CD14-positive monocyte (primary cell): ENCODE data around the gene SNRPD2. TPM values are rescaled to one million over a fixed set of nuclear protein-coding genes. Genes with fewer than 3 reads are reported as not detected.

Experiments
- DNase-seq, 3 donors: peaks; one replicate each; pipeline ENCODE4 v3.0.0-alpha.2; 2011 to 2022
- H2AFZ ChIP-seq: 2 replicates; pipeline ENCODE4 v1.6.0; 2012; ENCODE audit warnings: mild to moderate bottlenecking, low read depth, low read length, inconsistent platforms; ENCODE audit not compliant: insufficient read depth, poor library complexity, severe bottlenecking
- H3K27ac ChIP-seq, 2 donors: 1 replicate in 1 of 2; 2 replicates in 1 of 2; pipeline ENCODE4 v1.5.1; 2012 to 2013; ENCODE audit warnings: low read length in 2 of 2, control low read depth in 1 of 2, inconsistent platforms in 1 of 2, low read depth in 1 of 2, mild to moderate bottlenecking in 1 of 2
- H3K27me3 ChIP-seq, 2 donors: one replicate each; pipeline versions ENCODE4 v1.6.0 to v1.6.1; 2011 to 2013; ENCODE audit warnings: low read length in 2 of 2; ENCODE audit not compliant: control insufficient read depth in 2 of 2, insufficient read depth in 2 of 2
- H3K36me3 ChIP-seq, 2 donors: replicated peaks in 1 of 2; 1 replicate in 1 of 2; 2 replicates in 1 of 2; pipeline versions ENCODE4 v1.5.1 to v1.6.1; 2012 to 2013; ENCODE audit warnings: low read length in 2 of 2, control low read depth in 1 of 2, inconsistent platforms in 1 of 2, mild to moderate bottlenecking in 1 of 2; ENCODE audit not compliant: insufficient read depth in 2 of 2, control insufficient read depth in 1 of 2
- H3K4me1 ChIP-seq, 2 donors: 1 replicate in 1 of 2; 2 replicates in 1 of 2; pipeline versions ENCODE4 v1.5.1 to v1.6.1; 2012 to 2013; ENCODE audit warnings: low read length in 2 of 2, control low read depth in 1 of 2, inconsistent platforms in 1 of 2, mild to moderate bottlenecking in 1 of 2, moderate library complexity in 1 of 2; ENCODE audit not compliant: insufficient read depth in 2 of 2, control insufficient read depth in 1 of 2
- H3K4me2 ChIP-seq: replicated peaks from 2 replicates; pipeline ENCODE3; 2012; ENCODE audit warnings: low read length, moderate library complexity, mild to moderate bottlenecking; ENCODE audit not compliant: poor library complexity, severe bottlenecking; ENCODE audit errors: extremely low read depth
- H3K4me3 ChIP-seq, 3 experiments: fragments of 200-600 bp in 1 of 3; sonication (generic) in 1 of 3; replicated peaks in 1 of 3; 1 replicate in 2 of 3; 2 replicates in 1 of 3; pipeline ENCODE4 v1.5.1; 2011 to 2013; ENCODE audit warnings: low read length in 3 of 3, mild to moderate bottlenecking in 3 of 3, control low read depth in 2 of 3, low read depth in 2 of 3, inconsistent platforms in 1 of 3, moderate library complexity in 1 of 3
- H3K79me2 ChIP-seq: 2 replicates; pipeline ENCODE4 v1.6.0; 2012; ENCODE audit warnings: mild to moderate bottlenecking, control low read depth, inconsistent platforms, low read length, moderate library complexity; ENCODE audit not compliant: insufficient read depth
- H3K9ac ChIP-seq: 2 replicates; pipeline ENCODE4 v1.6.0; 2017; ENCODE audit warnings: low read length, mild to moderate bottlenecking; ENCODE audit not compliant: insufficient read depth, poor library complexity, severe bottlenecking
- H3K9me3 ChIP-seq, 2 donors: replicated peaks in 1 of 2; 1 replicate in 1 of 2; 2 replicates in 1 of 2; pipeline versions ENCODE4 v1.5.1 to v1.6.1; 2012 to 2013; ENCODE audit warnings: low read length in 2 of 2, control low read depth in 1 of 2; ENCODE audit not compliant: control insufficient read depth in 1 of 2, insufficient read depth in 1 of 2
- H4K20me1 ChIP-seq: 2 replicates; pipeline ENCODE4 v1.6.0; 2012; ENCODE audit warnings: mild to moderate bottlenecking, low read length, control low read depth, moderate library complexity; ENCODE audit not compliant: insufficient read depth
- H3K27ac Mint-ChIP-seq, 7 donors: one replicate each; pipeline ENCODE4 v1.8.0; 2020; ENCODE audit warnings: mild to moderate bottlenecking in 7 of 7, mixed read lengths in 7 of 7, moderate library complexity in 6 of 7, inconsistent platforms in 2 of 7
- H3K27me3 Mint-ChIP-seq, 3 donors: one replicate each; pipeline ENCODE4 v1.8.0; 2021 to 2022; ENCODE audit warnings: low read depth in 3 of 3, mild to moderate bottlenecking in 3 of 3, mixed read lengths in 3 of 3, moderate library complexity in 3 of 3, inconsistent platforms in 1 of 3
- H3K36me3 Mint-ChIP-seq, 2 donors: one replicate each; pipeline ENCODE4 v1.8.0; 2020; ENCODE audit warnings: mixed read lengths in 2 of 2, inconsistent platforms in 1 of 2, mild to moderate bottlenecking in 1 of 2
- H3K4me1 Mint-ChIP-seq: one replicate; pipeline ENCODE4 v1.8.0; 2020; ENCODE audit warnings: mild to moderate bottlenecking, mixed read lengths
- H3K4me3 Mint-ChIP-seq, 2 donors: one replicate each; pipeline ENCODE4 v1.8.0; 2020; ENCODE audit warnings: mild to moderate bottlenecking in 2 of 2, mixed read lengths in 2 of 2, moderate library complexity in 1 of 2
- H3K9me3 Mint-ChIP-seq, 7 donors: one replicate each; pipeline ENCODE4 v1.8.0; 2020 to 2022; ENCODE audit warnings: mixed read lengths in 7 of 7, mild to moderate bottlenecking in 6 of 7, moderate library complexity in 6 of 7, inconsistent platforms in 2 of 7
- CTCF ChIP-seq: fragments of 200-600 bp; IDR thresholded peaks from one replicate; pipeline ENCODE4 v1.8.0; 2022; ENCODE audit warnings: antibody characterized with exemption, mild to moderate bottlenecking
- WGBS: methylation state at CpG from one replicate; pipeline ENCODE4 v1.1.5; 2013; ENCODE audit warnings: missing lambda C conversion rate; ENCODE audit not compliant: insufficient coverage; 5-methylcytosine and 5-hydroxymethylcytosine counted together
- intact Hi-C, 2 donors: fragments of 100-400 bp; cut with micrococcal nuclease; formaldehyde crosslinking; loops; one replicate each; pipeline versions ENCODE4 v1.15.0 to v1.15.1; 2023
- polyA minus RNA-seq: library from RNA; depleted of rRNA, polyadenylated mRNA; stranded (reverse); fragments of >200 nt; gene quantifications from 2 replicates; pipeline ENCODE4 v1.2.3, GENCODE V29; 2012
- polyA plus RNA-seq, 3 donors: library from polyadenylated mRNA; depleted of rRNA in 1 of 3; unstranded in 2 of 3; stranded (reverse) in 1 of 3; fragments of 300-500 nt in 2 of 3; fragments of >200 nt in 1 of 3; fragmentation: Illumina TruSeq in 2 of 3; gene quantifications; 1 replicate in 2 of 3; 2 replicates in 1 of 3; pipeline ENCODE4 v1.2.3, GENCODE V29; 2012 to 2021
- total RNA-seq, 12 experiments: library from RNA in 1 of 12; stranded (reverse) in 1 of 12; fragments of 120-200 nt in 1 of 12; gene quantifications; one replicate each; pipeline ENCODE4 v1.2.4 and lab custom pipeline; 2013 to 2026; ENCODE audit warnings: mixed read lengths in 6 of 12, inconsistent platforms in 1 of 12

The SNRPD2 gene
- total RNA-seq (2013): 284 TPM
- polyA plus RNA-seq (100 to 1,000 TPM; 251 to 516 (median 491) TPM), polyA minus RNA-seq (56.4 and 85.4 TPM in 2 replicates), total RNA-seq (lab: John Stamatoyannopoulos, UW) (12.0 to 48.2 (median 35.9) reads per million in 11 experiments)

GRCh38 chr19:45691516-45692186 is at the start of gene SNRPD2:
Gene SNRPD2 (minus strand): TSS chr19:45691953. CDS start chr19:45691888, 65 bp downstream.
- H3K9ac ChIP-seq: peak within 1 kb of the TSS; percentile 98
- H3K36me3 Mint-ChIP-seq: peaks cover 38 to 48% of the 10 kb centered on the region in 2 donors
- H4K20me1 ChIP-seq: no peaks in the 10 kb centered on the region
- H3K36me3 ChIP-seq: peaks cover 27 to 35% of the 10 kb centered on the region in 2 donors
- H2AFZ ChIP-seq: peak within 1 kb of the TSS; percentile 79
- no peak for TF ChIP-seq CTCF
- peaks cover 18 to 23% of the 10 kb centered on the region in 2 donors for H3K4me1 ChIP-seq
- peak within 1 kb of the TSS; percentile 52 to 90 (median 79) for H3K4me3 ChIP-seq
- H3K4me3 Mint-ChIP-seq: peak within 1 kb of the TSS; percentile 93 to 98
- H3K9me3 Mint-ChIP-seq: peaks cover 0 to 3% (median 0%) of the 10 kb centered on the region in 7 donors
- intact Hi-C loops: loop anchor here in 1 of 2 donors (2.0 kb wide), 2 partner anchors 39 to 49 kb away; partner anchors contain the start of gene FBXO46
- H3K79me2 ChIP-seq: peaks cover 19% of the 10 kb centered on the region
- peak within 1 kb of the TSS; percentile 87 to 97 for H3K27ac ChIP-seq
- H3K27me3 ChIP-seq: no peaks in the 10 kb centered on the region
- no peaks in the 10 kb centered on the region for H3K9me3 ChIP-seq
- H3K27me3 Mint-ChIP-seq: peaks cover 0 to 6% (median 0%) of the 10 kb centered on the region in 3 donors
- DNase-seq: peak; percentile 94 to 95 (median 94)
- H3K4me1 Mint-ChIP-seq: peaks cover 23% of the 10 kb centered on the region
- H3K27ac Mint-ChIP-seq: peak within 1 kb of the TSS; percentile 97 to 100 (median 100)
- H3K4me2 ChIP-seq: peak within 1 kb of the TSS; percentile 95
- under 1% methylated on average over 32 of the region's 36 CpGs for WGBS

- Histone ChIP-seq H3K36me3 (no peaks in the 10 kb centered on the region), H3K27ac (peak overlapping the region in 1 of 2 donors; percentile 59), H3K4me1 (peaks cover 16 to 17% of the 10 kb centered on the region in 2 donors), H2AFZ (peak overlapping the region; percentile 71), H3K9ac (no peak overlapping the region), H3K9me3 (no peaks in the 10 kb centered on the region), H3K4me3 (no peak overlapping the region), H3K4me2 (peak overlapping the region; percentile 37), H3K79me2 (no peaks in the 10 kb centered on the region), H4K20me1 (no peaks in the 10 kb centered on the region), H3K27me3 (peaks cover 0 to 6% of the 10 kb centered on the region in 2 donors)
- intact Hi-C loops: loop anchor here in 1 of 2 donors (10.0 kb wide), 1 partner anchor 125 kb away; the partner anchor contains the start of genes FOXA3 and SYMPK
- Mint-ChIP-seq H3K27ac (peak overlapping the region; percentile 43 to 87 (median 82)), H3K4me3 (peak overlapping the region in 1 of 2 donors; percentile 70), H3K27me3 (peaks cover 18 to 29% (median 25%) of the 10 kb centered on the region in 3 donors), H3K36me3 (no peaks in the 10 kb centered on the region), H3K4me1 (peaks cover 16% of the 10 kb centered on the region), H3K9me3 (peaks cover 0 to 1% (median 0%) of the 10 kb centered on the region in 7 donors)
- TF ChIP-seq CTCF: no peak
- peak; percentile 21 to 64 (median 49) for DNase-seq
- 43% methylated on average over 4 of the region's 10 CpGs for WGBS
Measured at GRCh38 chr19:45739498-45740439, 48.0 kb upstream of the SNRPD2 start.
